Type B pancreatic cell (in vitro differentiated cells): Measurements from ENCODE around the gene MAGI1. TPM values are rescaled to one million over a fixed set of nuclear protein-coding genes. Genes with fewer than 3 reads are reported as not detected.
A peak's percentile ranks its signal among the peaks of the same experiment; 100 is the strongest.

Experiments
- DNase-seq: peaks from one replicate; pipeline ENCODE4 v3.0.0; 2021; ENCODE audit warnings: mixed read lengths; ENCODE audit not compliant: unreplicated experiment; ENCODE audit errors: extremely low spot score
- H3K27ac Mint-ChIP-seq: 2 replicates; pipeline ENCODE4 v1.8.0; 2021; ENCODE audit warnings: mild to moderate bottlenecking, mixed read lengths
- H3K27me3 Mint-ChIP-seq: 2 replicates; pipeline ENCODE4 v1.8.0; 2021; ENCODE audit warnings: mixed read lengths
- H3K36me3 Mint-ChIP-seq: 2 replicates; pipeline ENCODE4 v1.8.0; 2021; ENCODE audit warnings: mixed read lengths
- H3K4me1 Mint-ChIP-seq: one replicate; pipeline ENCODE4 v1.8.0; 2021; ENCODE audit warnings: mixed read lengths; ENCODE audit not compliant: unreplicated experiment
- H3K4me3 Mint-ChIP-seq: 2 replicates; pipeline ENCODE4 v1.8.0; 2021; ENCODE audit warnings: mild to moderate bottlenecking, mixed read lengths
- H3K9me3 Mint-ChIP-seq: 2 replicates; pipeline ENCODE4 v1.8.0; 2021; ENCODE audit warnings: mixed read lengths
- CTCF ChIP-seq: fragments of 200-600 bp; sonication (generic); conservative IDR thresholded peaks from 2 replicates; pipeline ENCODE4 v1.5.0; 2021; ENCODE audit warnings: antibody characterized with exemption, mild to moderate bottlenecking
- total RNA-seq: library from RNA; stranded (reverse); gene quantifications from 2 replicates; pipeline ENCODE4 v1.2.1, GENCODE V29; 2021; ENCODE audit warnings: low replicate concordance

Gene MAGI1
- total RNA-seq, 1 donor from 2014 or later: 53.1 TPM

- no peak overlapping the region for H3K4me3 Mint-ChIP-seq
- H3K36me3 Mint-ChIP-seq: no peaks in the 10 kb centered on the region
- DNase-seq: no peak
- H3K4me1 Mint-ChIP-seq: peaks cover 22% of the 10 kb centered on the region
- no peaks in the 10 kb centered on the region for H3K27me3 Mint-ChIP-seq
- no peak for TF ChIP-seq CTCF
- H3K9me3 Mint-ChIP-seq: no peaks in the 10 kb centered on the region
- no peak overlapping the region for H3K27ac Mint-ChIP-seq
These were observed 158.4 kb downstream of the MAGI1 start for GRCh38 chr3:65880350-65880749.

GRCh38 chr3:65879372-65879771 lies 159.3 kb downstream of the MAGI1 start:
- H3K36me3 Mint-ChIP-seq: no peaks in the 10 kb centered on the region
- DNase-seq: no peak
- H3K4me1 Mint-ChIP-seq: peaks cover 22% of the 10 kb centered on the region
- H3K4me3 Mint-ChIP-seq: no peak overlapping the region
- TF ChIP-seq CTCF: no peak
- no peaks in the 10 kb centered on the region for H3K9me3 Mint-ChIP-seq
- no peak overlapping the region for H3K27ac Mint-ChIP-seq
- H3K27me3 Mint-ChIP-seq: no peaks in the 10 kb centered on the region

GRCh38 chr3:65878831-65879230 lies 159.9 kb downstream of the MAGI1 start:
- Mint-ChIP-seq H3K36me3 (no peaks in the 10 kb centered on the region), H3K27ac (no peak overlapping the region), H3K27me3 (no peaks in the 10 kb centered on the region), H3K4me1 (peaks cover 17% of the 10 kb centered on the region), H3K9me3 (no peaks in the 10 kb centered on the region), H3K4me3 (no peak overlapping the region)
- no peak for TF ChIP-seq CTCF
- DNase-seq: no peak

- no peak for DNase-seq
- Mint-ChIP-seq H3K27ac (no peak overlapping the region), H3K4me1 (peaks cover 9% of the 10 kb centered on the region), H3K4me3 (no peak overlapping the region), H3K36me3 (no peaks in the 10 kb centered on the region), H3K27me3 (no peaks in the 10 kb centered on the region), H3K9me3 (no peaks in the 10 kb centered on the region)
- TF ChIP-seq CTCF: no peak
These were observed 161.6 kb downstream of the MAGI1 start for GRCh38 chr3:65877160-65877559.

GRCh38 chr3:65876028-65876420 lies 162.7 kb downstream of the MAGI1 start:
- H3K27ac Mint-ChIP-seq: peak overlapping the region; percentile 55
- H3K9me3 Mint-ChIP-seq: no peaks in the 10 kb centered on the region
- no peaks in the 10 kb centered on the region for H3K36me3 Mint-ChIP-seq
- no peak overlapping the region for H3K4me3 Mint-ChIP-seq
- peaks cover 13% of the 10 kb centered on the region for H3K4me1 Mint-ChIP-seq
- no peaks in the 10 kb centered on the region for H3K27me3 Mint-ChIP-seq
- DNase-seq: no peak
- no peak for TF ChIP-seq CTCF

- TF ChIP-seq CTCF: no peak
- DNase-seq: no peak
- Mint-ChIP-seq H3K36me3 (no peaks in the 10 kb centered on the region), H3K9me3 (no peaks in the 10 kb centered on the region), H3K4me1 (peaks cover 13% of the 10 kb centered on the region), H3K4me3 (no peak overlapping the region), H3K27me3 (no peaks in the 10 kb centered on the region), H3K27ac (peak overlapping the region; percentile 55)
These were observed 163.2 kb downstream of the MAGI1 start for GRCh38 chr3:65875393-65876027.
